SK-N-SH treated with all-trans-retinoic acid at 6 μM for 48 hours (cell line): ENCODE data around the gene DNAH3.

ENCODE experiments used
- ATAC-seq: fragments of 200-7000 bp; cut with Tn5 transposase; 3 replicates; pipeline ENCODE4 v1.9.1; 2020; ENCODE audit warnings: mild to moderate bottlenecking, moderate library complexity
- BACH2 ChIP-seq: fragments of 250-450 bp; sonication (Bioruptor Pico); IDR thresholded peaks from 2 replicates; pipeline ENCODE4 v1.9.0; 2021; ENCODE audit warnings: mild to moderate bottlenecking, borderline replicate concordance
- CREB5 ChIP-seq: fragments of 250-450 bp; sonication (Bioruptor Pico); IDR thresholded peaks from 2 replicates; pipeline ENCODE4 v1.5.1; 2020; ENCODE audit warnings: low read depth, mild to moderate bottlenecking, moderate library complexity
- CSDC2 ChIP-seq: fragments of 250-450 bp; sonication (Bioruptor Pico); IDR thresholded peaks from 2 replicates; pipeline ENCODE4 v1.5.0; 2020; ENCODE audit warnings: mild to moderate bottlenecking, moderate library complexity
- CSRNP3 ChIP-seq: fragments of 250-450 bp; sonication (Bioruptor Pico); IDR thresholded peaks from 2 replicates; pipeline ENCODE4 v1.5.1; 2021; ENCODE audit warnings: mild to moderate bottlenecking, moderate library complexity
- ESRRG ChIP-seq: fragments of 250-450 bp; sonication (Bioruptor Pico); IDR thresholded peaks from 2 replicates; pipeline ENCODE4 v1.6.1; 2021; ENCODE audit warnings: mild to moderate bottlenecking
- OSR1 ChIP-seq: fragments of 250-450 bp; sonication (Bioruptor Pico); IDR thresholded peaks from 2 replicates; pipeline ENCODE4 v1.8.0; 2022; ENCODE audit warnings: moderate library complexity, mild to moderate bottlenecking, inconsistent platforms
- PATZ1 ChIP-seq: fragments of 250-450 bp; sonication (Bioruptor Pico); IDR thresholded peaks from 2 replicates; pipeline ENCODE4 v1.8.0; 2020; ENCODE audit warnings: mild to moderate bottlenecking, moderate library complexity, borderline replicate concordance
- POU6F1 ChIP-seq: fragments of 250-450 bp; sonication (Bioruptor Pico); IDR thresholded peaks from 2 replicates; pipeline ENCODE4 v1.8.0; 2021; ENCODE audit warnings: low read depth, mild to moderate bottlenecking, moderate library complexity, borderline replicate concordance
- PPARA ChIP-seq: fragments of 250-450 bp; sonication (Bioruptor Pico); IDR thresholded peaks from 2 replicates; pipeline ENCODE4 v1.5.0; 2020; ENCODE audit warnings: mild to moderate bottlenecking, borderline replicate concordance
- RARB ChIP-seq: fragments of 250-450 bp; sonication (Bioruptor Pico); IDR thresholded peaks from 2 replicates; pipeline ENCODE4 v1.8.0; 2021; ENCODE audit warnings: mild to moderate bottlenecking, moderate library complexity
- TCF4 ChIP-seq: fragments of 250-450 bp; sonication (Bioruptor Pico); IDR thresholded peaks from 2 replicates; pipeline ENCODE4 v1.8.0; 2021; ENCODE audit warnings: mild to moderate bottlenecking, moderate library complexity, borderline replicate concordance
- TSHZ2 ChIP-seq: fragments of 250-450 bp; sonication (Bioruptor Pico); IDR thresholded peaks from 2 replicates; pipeline ENCODE4 v1.5.0; 2020; ENCODE audit warnings: mild to moderate bottlenecking, moderate library complexity
- ZFP3 ChIP-seq: fragments of 250-450 bp; sonication (Bioruptor Pico); IDR thresholded peaks from 2 replicates; pipeline ENCODE4 v1.5.0; 2020; ENCODE audit warnings: mild to moderate bottlenecking, moderate library complexity
- ZNF565 ChIP-seq: fragments of 450-650 bp; formaldehyde crosslinking; conservative IDR thresholded peaks from 2 replicates; pipeline ENCODE4 v1.5.0; 2020; ENCODE audit warnings: low read depth, mild to moderate bottlenecking, moderate library complexity
- ZNF70 ChIP-seq: fragments of 450-650 bp; formaldehyde crosslinking; IDR thresholded peaks from 2 replicates; pipeline ENCODE4 v1.5.0; 2020; ENCODE audit warnings: mild to moderate bottlenecking, moderate library complexity
- ZNF8 ChIP-seq: fragments of 450-650 bp; formaldehyde crosslinking; IDR thresholded peaks from 2 replicates; pipeline ENCODE4 v1.5.0; 2020; ENCODE audit warnings: mild to moderate bottlenecking, moderate library complexity

Gene DNAH3

GRCh38 chr16:21189311-21189710 lies 38.7 kb upstream of the DNAH3 start:
- TF ChIP-seq CSRNP3 (CRISPR knock-in tag): no peak
- TF ChIP-seq BACH2 (CRISPR knock-in tag): no peak
- no peak for TF ChIP-seq CSDC2 (CRISPR knock-in tag)
- TF ChIP-seq CREB5 (CRISPR knock-in tag): no peak
- no peak for TF ChIP-seq TSHZ2
- no peak for TF ChIP-seq ESRRG (CRISPR knock-in tag)
- no peak for TF ChIP-seq POU6F1 (CRISPR knock-in tag)
- no peak for TF ChIP-seq PATZ1
- TF ChIP-seq ZNF8: no peak
- TF ChIP-seq RARB (CRISPR knock-in tag): no peak
- no peak for TF ChIP-seq TCF4 (CRISPR knock-in tag)
- no peak for ATAC-seq

- ATAC-seq: no peak
- TF ChIP-seq PATZ1: no peak
Measured at GRCh38 chr16:21186326-21186691, 35.7 kb upstream of the DNAH3 start.

- TF ChIP-seq POU6F1 (CRISPR knock-in tag) (no peak), BACH2 (CRISPR knock-in tag) (no peak), ZNF70 (CRISPR knock-in tag) (no peak), ZNF565 (CRISPR knock-in tag) (no peak), PPARA (CRISPR knock-in tag) (no peak), CREB5 (CRISPR knock-in tag) (no peak), ZFP3 (no peak), TCF4 (CRISPR knock-in tag) (no peak), OSR1 (CRISPR knock-in tag) (no peak), CSRNP3 (CRISPR knock-in tag) (no peak)
- no peak for ATAC-seq
Measured at GRCh38 chr16:21185659-21186325, 35.1 kb upstream of the DNAH3 start.
